Coronary artery (tissue), 2 donors: ENCODE results near the gene FABP2.
A peak's percentile ranks its signal among the peaks of the same experiment; 100 is the strongest.

Source experiments
- DNase-seq: peaks from one replicate; pipeline ENCODE4 v3.0.0-alpha.2; 2017; ENCODE audit warnings: low spot score
- H3K27ac ChIP-seq, 2 donors: fragments of 200-600 bp; sonication (generic); one replicate each; pipeline ENCODE4 v1.5.1; 2016 to 2019
- H3K4me3 ChIP-seq: fragments of 200-600 bp; sonication (generic); 2 replicates; pipeline ENCODE4 v1.5.1; 2016; ENCODE audit warnings: mild to moderate bottlenecking, moderate library complexity
- CTCF ChIP-seq: fragments of 200-600 bp; sonication (generic); IDR thresholded peaks from one replicate; pipeline ENCODE4 v1.5.1; 2019; ENCODE audit warnings: antibody characterized with exemption

Gene FABP2

GRCh38 chr4:119300101-119300978 lies 21.6 kb downstream of the FABP2 start:
- H3K27ac ChIP-seq: peak overlapping the region; percentile 79 to 92
- H3K4me3 ChIP-seq: peak overlapping the region; percentile 84
- DNase-seq: peak; percentile 96
- TF ChIP-seq CTCF: no peak

GRCh38 chr4:119299741-119300100 lies 22.2 kb downstream of the FABP2 start:
- Histone ChIP-seq H3K27ac (peak overlapping the region; percentile 79 to 92), H3K4me3 (peak overlapping the region; percentile 84)
- DNase-seq: no peak
- no peak for TF ChIP-seq CTCF

DNA sequence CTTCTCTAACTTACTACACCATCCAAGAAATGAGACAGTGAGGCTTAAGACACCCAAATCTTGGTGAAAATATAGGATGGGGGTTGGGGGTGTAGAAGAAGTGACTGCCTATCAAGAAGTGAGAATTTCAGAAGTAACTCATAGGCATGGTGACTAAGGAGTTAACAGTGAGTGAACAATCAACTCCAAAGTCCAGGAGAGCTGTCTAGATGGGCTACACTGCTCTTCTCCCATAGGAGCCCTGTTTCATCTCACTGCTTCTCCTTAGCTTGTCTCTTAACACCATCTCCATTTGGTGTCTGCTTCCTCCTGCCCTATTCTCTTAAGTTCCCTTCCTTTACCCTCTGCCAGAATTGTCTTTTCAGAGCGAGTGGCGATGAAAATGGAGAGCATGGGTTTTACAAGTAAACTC lies 22.7 kb downstream of the FABP2 start:
- TF ChIP-seq CTCF: no peak
- H3K27ac ChIP-seq: peak overlapping the region; percentile 79 to 92
- DNase-seq: no peak
- H3K4me3 ChIP-seq: peak overlapping the region; percentile 84

DNA sequence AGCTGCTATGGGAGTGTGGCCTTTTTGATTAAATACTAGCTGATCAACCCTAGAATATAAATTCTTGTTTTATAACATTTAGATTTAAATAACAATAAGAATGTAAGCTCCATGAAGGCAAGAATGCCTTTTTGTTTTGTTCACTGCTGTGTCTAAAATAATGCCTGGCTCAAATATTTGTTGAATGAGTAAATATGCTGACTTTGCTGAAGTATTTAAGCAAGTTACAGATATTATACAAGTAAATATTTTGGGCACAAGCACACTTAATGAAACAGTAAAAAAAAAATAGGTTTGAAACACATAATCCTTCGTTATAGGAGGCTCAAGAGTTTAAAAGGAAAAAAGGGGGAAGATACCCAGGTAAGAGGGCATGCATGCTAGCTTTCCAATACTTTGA lies 24.1 kb downstream of the FABP2 start:
- peak overlapping the region; percentile 84 for H3K4me3 ChIP-seq
- H3K27ac ChIP-seq: no peak overlapping the region
- no peak for TF ChIP-seq CTCF
- no peak for DNase-seq

GRCh38 chr4:119296356-119296755 lies 25.6 kb downstream of the FABP2 start:
- Histone ChIP-seq H3K4me3 (no peak overlapping the region), H3K27ac (no peak overlapping the region)
- TF ChIP-seq CTCF: no peak
- DNase-seq: no peak

DNA sequence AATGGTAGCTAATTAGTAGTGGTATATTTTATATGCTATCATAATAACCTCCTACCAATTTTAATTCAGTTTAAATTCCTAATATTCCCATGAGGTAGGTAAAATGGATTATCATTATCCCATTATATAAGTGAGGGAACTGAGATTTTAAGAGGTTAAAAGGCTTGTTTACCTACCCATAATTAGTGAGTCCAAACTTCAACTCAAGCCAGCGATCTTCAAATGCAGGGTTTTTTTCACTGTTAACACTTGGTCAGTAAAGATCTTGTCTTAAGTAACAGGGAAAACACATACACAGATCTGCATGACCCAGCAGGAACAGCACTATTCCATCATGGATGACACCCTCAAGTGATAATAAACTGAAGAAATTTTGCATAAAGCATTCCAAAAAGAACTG lies 31.3 kb downstream of the FABP2 start:
- TF ChIP-seq CTCF: no peak
- Histone ChIP-seq H3K4me3 (no peak overlapping the region), H3K27ac (no peak overlapping the region)
- no peak for DNase-seq

GRCh38 chr4:119289313-119289712 lies 32.6 kb downstream of the FABP2 start:
- Histone ChIP-seq H3K27ac (no peak overlapping the region), H3K4me3 (no peak overlapping the region)
- no peak for DNase-seq
- TF ChIP-seq CTCF: no peak
